NK-92 treated with Interleukin-12 subunit alpha and Interleukin-12 subunit beta, amount 100 ng/mL, for 24 hours (cell line): ENCODE measurements around the gene ALK.
A peak's percentile ranks its signal among the peaks of the same experiment; 100 is the strongest.
"Not testable (repeated sequence)": the region's sequence is repeated elsewhere in the genome, so short reads cannot be mapped to it uniquely, and the experiment has no call there.

ENCODE experiments used
- DNase-seq: peaks from one replicate; lab custom pipeline; 2025; lab: John Stamatoyannopoulos, UW

The ALK gene

GRCh38 chr2:29755233-29755632, 166.2 kb downstream of the ALK start:
- no peak for DNase-seq

DNA sequence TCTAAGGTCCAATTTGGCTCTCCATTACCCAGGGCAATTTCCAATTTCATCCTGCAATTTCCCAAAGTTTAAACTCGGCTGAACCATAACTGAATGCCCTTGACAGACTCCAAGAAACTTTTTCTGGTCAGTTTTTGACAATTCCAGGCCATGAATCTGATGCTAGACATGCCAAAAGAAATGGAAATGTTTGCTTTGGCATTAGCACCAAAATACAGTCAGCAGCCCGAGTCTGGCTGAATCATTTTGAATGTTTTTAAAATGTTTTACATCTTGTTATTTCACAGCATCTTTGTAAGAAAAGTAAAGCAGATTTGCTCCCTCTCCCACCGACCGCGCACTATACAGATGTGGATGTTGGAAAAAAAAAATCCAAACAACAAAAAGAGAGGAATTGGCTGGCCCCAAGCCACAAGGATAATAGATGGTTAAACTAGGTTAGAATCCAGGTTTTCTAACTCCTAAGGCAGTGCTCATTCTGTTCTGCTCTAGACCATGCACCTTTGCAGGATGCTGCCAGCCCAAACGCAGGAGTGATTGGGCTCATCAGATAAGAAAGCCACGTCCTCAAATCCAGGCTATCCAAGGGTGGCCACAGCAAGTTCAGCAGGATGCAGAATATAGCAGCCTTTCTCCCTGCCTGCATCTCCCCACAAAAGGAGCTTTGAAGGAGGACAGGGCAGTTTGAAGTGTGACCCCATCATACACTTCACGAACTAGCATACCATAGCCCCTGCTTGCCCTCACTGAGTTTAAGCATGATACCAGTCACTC, 167.5 kb downstream of the ALK start:
- no peak for DNase-seq

DNA sequence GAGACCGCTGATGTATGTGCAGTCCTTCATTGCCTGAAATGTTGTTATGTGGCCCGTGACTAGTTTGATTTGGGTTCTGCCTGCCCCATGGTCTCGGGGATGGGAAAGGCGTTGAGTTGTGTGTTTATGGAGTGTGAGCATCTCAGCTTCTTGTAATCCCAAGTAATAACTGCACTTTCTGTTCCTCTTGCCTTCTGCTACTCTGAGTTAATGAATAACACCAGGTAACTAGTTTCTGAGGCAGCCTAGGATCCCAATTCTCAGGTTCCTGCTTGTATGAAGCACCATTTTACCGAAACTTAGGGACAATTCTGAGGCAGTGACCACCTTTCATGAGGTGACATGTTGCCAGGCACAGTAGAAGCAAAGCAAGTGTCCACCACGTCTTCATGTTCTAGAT, 170.0 kb downstream of the ALK start:
- no peak for DNase-seq

DNA sequence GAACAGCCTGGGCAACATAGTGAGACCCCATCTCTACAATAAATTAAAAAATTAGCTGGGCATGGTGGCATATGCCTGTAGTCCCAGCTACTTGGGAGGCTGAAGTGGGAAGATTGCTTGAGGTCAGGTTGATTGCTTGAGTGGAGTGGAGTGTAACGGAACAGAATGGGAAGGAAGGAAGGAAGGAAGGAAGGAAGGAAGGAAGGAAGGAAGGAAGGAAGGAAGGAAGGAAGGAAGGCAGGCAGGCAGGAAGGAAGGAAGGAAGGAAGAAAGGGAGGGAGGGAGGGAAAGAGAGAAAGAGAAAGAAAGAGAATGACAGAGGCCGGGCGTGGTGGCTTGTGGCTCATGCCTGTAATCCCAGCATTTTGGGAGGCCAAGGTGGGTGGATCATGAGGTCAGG, 170.9 kb downstream of the ALK start:
- not testable (repeated sequence) for DNase-seq

- no peak for DNase-seq
Observed at GRCh38 chr2:29749843-29750242, 171.5 kb downstream of the ALK start.

DNA sequence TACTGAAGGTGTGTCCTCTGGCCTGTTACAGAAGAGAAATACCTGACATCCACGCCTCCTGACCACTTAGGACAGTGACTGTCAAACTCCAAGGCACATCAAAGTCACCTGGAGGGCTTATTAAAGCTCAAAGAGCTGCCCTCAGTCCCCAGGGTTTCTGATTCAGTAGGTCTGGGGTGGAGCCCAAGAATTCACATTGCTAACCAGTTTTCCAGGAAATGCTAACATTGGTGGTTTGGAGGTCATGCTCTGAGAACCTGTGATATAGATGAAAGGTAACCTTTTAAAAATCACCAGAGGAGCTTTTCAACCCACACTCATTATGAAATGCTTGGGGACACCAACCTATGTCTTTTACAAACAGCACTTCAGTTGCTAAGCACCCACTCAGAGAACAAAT, 172.3 kb downstream of the ALK start:
- no peak for DNase-seq

GRCh38 chr2:29747786-29748470, 173.5 kb downstream of the ALK start:
- peak; percentile 17 for DNase-seq

DNA sequence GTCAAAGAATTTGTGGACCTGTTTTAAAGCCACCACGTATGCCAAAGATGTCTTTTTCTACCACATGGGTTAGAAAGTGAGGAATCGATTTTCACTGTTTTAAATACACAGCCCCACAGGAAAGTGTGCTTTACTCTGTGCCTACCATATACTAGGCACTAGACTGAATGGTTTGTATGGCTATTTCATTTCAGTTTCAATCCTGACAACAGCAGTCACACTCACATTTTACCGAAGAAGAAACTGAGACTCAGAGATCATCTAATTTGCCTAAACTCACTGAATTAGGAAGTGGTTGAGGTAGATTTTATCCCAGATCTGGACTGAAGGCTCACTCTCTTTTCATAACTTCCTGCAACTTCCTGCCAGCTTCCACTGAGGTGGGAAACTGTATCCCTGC, 176.4 kb downstream of the ALK start:
- no peak for DNase-seq

DNA sequence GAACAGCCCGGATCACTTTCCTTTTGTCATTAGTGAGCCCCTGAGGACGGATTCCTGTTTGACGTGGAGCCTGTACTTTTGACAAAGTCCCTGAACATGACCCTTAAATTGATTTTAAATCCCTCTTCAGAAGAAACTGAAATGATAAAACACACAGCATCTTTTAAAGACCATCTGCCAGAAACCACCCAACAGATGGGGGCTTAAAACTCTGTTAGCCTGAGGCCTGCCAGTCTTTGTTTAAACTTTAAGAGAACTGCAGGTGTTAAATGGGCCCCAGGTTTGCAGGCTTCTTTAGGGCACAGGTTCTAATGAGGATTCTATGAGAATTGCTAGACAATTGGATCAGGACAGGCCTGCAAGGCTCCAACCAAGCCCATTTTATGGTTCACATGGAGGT, 177.9 kb downstream of the ALK start:
- no peak for DNase-seq

- no peak for DNase-seq
Observed at GRCh38 chr2:29742656-29743055, 178.7 kb downstream of the ALK start.

- DNase-seq, result no peak
Observed at GRCh38 chr2:29741132-29741531, 180.3 kb downstream of the ALK start.

- no peak for DNase-seq
Observed at GRCh38 chr2:29733965-29734364, 187.4 kb downstream of the ALK start.

DNA sequence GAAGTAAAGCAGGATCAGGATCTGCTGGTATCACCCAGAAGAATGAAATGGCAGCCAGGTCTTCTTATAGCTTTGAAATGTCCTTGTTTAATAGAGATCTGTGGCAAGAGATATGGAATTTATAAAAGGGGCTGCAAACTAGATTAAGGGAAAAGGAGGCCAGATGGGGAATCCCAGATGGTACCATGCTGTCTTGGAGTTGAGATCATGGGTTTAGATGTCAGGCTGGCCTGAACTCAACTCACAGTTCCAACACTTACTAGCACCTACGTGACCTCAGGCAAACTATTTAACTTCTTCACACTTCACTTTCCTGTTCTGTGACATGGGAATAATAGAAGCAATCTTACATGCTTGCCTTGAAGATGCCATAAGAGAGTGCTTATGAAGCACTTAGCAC, 188.2 kb downstream of the ALK start:
- no peak for DNase-seq

DNA sequence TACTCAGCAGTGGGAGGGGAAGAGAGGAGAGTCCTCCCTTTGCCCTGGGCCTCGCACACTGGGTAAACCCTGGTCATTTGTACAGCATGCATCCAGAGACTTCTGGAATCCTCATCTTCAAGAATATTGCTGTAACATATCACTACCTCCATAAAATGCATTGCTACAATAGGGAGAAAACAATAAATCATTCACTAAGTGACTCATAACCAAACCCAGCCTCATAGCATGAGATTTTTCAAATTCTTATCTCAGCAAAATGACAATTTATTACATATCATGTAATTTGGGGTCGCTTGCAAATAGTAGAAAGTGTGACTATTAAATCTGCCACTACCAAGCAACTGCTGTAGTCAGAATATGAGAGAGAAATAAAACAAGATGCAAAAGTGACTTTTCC, 189.4 kb downstream of the ALK start:
- no peak for DNase-seq

- no peak for DNase-seq
Observed at GRCh38 chr2:29729932-29730331, 191.5 kb downstream of the ALK start.

DNA sequence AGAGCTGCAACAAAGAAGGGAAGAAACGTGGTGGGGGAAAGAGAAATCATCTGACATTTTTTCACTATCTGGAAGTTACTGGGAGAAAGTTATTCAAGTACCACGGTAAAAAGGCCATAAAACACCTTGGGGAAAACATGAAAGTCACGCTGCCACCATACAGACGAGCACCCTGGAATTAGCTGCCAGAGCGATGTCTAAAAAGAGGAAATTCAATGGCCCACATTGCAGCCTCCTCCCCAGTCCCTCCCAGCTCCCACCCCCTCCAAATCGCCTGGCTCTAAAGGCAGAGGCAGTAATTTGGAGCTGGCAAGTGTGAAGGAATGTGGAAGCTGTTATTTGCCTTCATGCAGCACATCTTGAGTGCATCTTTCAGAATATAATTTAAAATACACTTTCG, 192.0 kb downstream of the ALK start:
- DNase-seq, result no peak

DNA sequence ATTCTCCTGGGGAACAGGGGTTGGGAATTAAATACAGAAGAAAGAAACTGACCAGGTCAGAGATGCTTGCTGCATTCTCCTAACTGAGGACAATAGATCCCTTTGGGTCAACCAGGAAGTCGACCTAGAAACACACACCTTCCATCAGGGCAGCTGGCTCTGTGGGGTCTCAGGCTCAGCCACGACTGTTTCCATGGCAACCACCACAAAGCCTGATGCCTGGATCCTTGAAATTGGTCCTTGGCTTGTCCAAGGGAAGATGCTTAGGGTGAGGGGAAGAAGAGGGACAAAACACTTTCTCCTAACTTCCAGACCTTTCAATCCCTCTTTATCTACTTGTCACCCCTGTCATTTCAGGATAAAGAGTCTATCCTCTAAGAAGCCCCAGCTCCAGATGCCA, 194.4 kb downstream of the ALK start:
- DNase-seq, result no peak

DNA sequence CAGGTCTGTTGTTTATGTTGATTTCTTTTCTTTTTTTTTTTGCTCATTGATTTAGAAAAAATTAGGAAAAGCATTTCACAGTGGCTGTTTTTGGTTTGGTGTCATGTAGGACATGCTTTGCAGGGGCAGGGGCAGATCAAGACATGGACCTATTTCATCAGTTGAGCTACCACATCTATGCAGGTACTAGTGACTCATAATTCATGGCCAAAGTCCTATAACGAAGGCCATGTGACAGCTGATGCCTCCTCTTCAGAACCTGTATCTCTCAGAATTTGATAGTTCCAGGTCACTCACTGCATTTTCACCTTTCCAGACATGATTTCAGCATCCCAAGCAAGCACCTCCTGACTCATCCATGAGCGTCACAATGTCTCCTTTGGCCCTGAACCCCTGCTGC, 195.8 kb downstream of the ALK start:
- no peak for DNase-seq

GRCh38 chr2:29724282-29724681, 197.1 kb downstream of the ALK start:
- DNase-seq, result no peak

- no peak for DNase-seq
Observed at GRCh38 chr2:29723255-29724001, 198.0 kb downstream of the ALK start.

DNA sequence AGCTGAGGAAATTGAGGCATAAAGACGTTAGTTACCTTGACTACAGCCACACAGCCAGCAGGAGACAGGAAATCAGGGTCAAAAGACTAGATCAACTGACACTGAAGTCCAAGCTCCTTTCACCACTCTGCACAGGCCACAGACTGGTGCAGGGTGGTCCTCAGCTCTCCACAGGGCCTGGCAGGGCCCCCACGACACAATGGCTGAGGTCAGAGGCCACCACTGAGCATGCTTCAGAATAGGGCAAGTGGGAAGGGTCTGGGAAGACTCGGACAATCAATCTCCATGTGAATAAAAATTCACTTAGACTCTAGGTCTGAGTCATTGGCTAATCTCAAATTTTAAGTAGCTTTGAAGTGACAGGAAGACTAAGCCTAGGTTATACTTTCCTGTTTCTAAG, 201.7 kb downstream of the ALK start:
- no peak for DNase-seq

- no peak for DNase-seq
Observed at GRCh38 chr2:29718076-29718686, 203.2 kb downstream of the ALK start.

- no peak for DNase-seq
Observed at GRCh38 chr2:29715655-29716054, 205.7 kb downstream of the ALK start.
